Testis (tissue), 2 donors: ENCODE results near the gene HSF5.

Experiments used
- POLR2A ChIP-seq: fragments of 450-650 bp; IDR thresholded peaks from one replicate; pipeline ENCODE4 v1.6.1; 2017; ENCODE audit warnings: antibody characterized with exemption, mild to moderate bottlenecking, moderate library complexity
- TF ChIP-seq, protein P1 (sequence below), 3 experiments: fragments of 450-650 bp in 2 of 3; fragments of 200-600 bp in 1 of 3; sonication (generic) in 1 of 3; IDR thresholded peaks; one replicate each; pipeline ENCODE4 v1.5.1; 2016 to 2019; ENCODE audit warnings: antibody characterized with exemption in 3 of 3, mild to moderate bottlenecking in 2 of 3, moderate library complexity in 1 of 3

- TF ChIP-seq, protein P1, sequence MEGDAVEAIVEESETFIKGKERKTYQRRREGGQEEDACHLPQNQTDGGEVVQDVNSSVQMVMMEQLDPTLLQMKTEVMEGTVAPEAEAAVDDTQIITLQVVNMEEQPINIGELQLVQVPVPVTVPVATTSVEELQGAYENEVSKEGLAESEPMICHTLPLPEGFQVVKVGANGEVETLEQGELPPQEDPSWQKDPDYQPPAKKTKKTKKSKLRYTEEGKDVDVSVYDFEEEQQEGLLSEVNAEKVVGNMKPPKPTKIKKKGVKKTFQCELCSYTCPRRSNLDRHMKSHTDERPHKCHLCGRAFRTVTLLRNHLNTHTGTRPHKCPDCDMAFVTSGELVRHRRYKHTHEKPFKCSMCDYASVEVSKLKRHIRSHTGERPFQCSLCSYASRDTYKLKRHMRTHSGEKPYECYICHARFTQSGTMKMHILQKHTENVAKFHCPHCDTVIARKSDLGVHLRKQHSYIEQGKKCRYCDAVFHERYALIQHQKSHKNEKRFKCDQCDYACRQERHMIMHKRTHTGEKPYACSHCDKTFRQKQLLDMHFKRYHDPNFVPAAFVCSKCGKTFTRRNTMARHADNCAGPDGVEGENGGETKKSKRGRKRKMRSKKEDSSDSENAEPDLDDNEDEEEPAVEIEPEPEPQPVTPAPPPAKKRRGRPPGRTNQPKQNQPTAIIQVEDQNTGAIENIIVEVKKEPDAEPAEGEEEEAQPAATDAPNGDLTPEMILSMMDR (IDR thresholded peaks at IDR 0.05): no peak
- TF ChIP-seq POLR2A: no peak
Measured at GRCh38 chr17:58492238-58493121, 4.3 kb upstream of the HSF5 start.
